ENCODE results near the gene CXADR.

GRCh38 chr21:17611414-17612022 is 98.7 kb downstream of the CXADR start:
- no peak for TF ChIP-seq CTCF (IDR thresholded peaks at IDR 0.05; ENCODE audit: borderline replicate concordance, extremely low read depth, low read length, poor library complexity, severe bottlenecking)
- TF ChIP-seq EZH2 (IDR thresholded peaks at IDR 0.05; ENCODE audit: borderline replicate concordance, low read depth, low read length, severe bottlenecking) = no peak
